Prostate gland (tissue), 2 donors: ENCODE data around the gene GPER1.

Experiments
- CTCF ChIP-seq, 4 experiments: fragments of 200-600 bp in 2 of 4; fragments of 450-650 bp in 2 of 4; sonication (generic) in 2 of 4; IDR thresholded peaks; 1 replicate in 3 of 4; 2 replicates in 1 of 4; pipeline ENCODE4 v1.5.1; 2016 to 2019; ENCODE audit warnings: antibody characterized with exemption in 4 of 4, mild to moderate bottlenecking in 2 of 4, moderate library complexity in 2 of 4
- POLR2A ChIP-seq: fragments of 450-650 bp; IDR thresholded peaks from one replicate; pipeline ENCODE4 v1.6.1; 2016; ENCODE audit warnings: antibody characterized with exemption, mild to moderate bottlenecking

- TF ChIP-seq CTCF (IDR thresholded peaks at IDR 0.05) (no peak), POLR2A (no peak)
Observed at GRCh38 chr7:1124816-1125602, 37.1 kb downstream of the GPER1 start.
